OCI-LY7 (cell line): ENCODE measurements around the gene CEP63.

Experiments
- CTCF ChIP-seq: fragments of 200-600 bp; sonication (generic); conservative IDR thresholded peaks from 2 replicates; pipeline ENCODE4 v1.5.1; 2014; ENCODE audit warnings: mild to moderate bottlenecking, antibody characterized with exemption, low read length, moderate library complexity, mixed read lengths
- EZH2phosphoT487 ChIP-seq: fragments of 200-600 bp; sonication (generic); IDR thresholded peaks from 2 replicates; pipeline ENCODE4 v1.6.1; 2018; ENCODE audit warnings: low read depth, borderline replicate concordance, mild to moderate bottlenecking, mixed run types, antibody characterized with exemption, low read length, moderate library complexity, mixed read lengths

DNA sequence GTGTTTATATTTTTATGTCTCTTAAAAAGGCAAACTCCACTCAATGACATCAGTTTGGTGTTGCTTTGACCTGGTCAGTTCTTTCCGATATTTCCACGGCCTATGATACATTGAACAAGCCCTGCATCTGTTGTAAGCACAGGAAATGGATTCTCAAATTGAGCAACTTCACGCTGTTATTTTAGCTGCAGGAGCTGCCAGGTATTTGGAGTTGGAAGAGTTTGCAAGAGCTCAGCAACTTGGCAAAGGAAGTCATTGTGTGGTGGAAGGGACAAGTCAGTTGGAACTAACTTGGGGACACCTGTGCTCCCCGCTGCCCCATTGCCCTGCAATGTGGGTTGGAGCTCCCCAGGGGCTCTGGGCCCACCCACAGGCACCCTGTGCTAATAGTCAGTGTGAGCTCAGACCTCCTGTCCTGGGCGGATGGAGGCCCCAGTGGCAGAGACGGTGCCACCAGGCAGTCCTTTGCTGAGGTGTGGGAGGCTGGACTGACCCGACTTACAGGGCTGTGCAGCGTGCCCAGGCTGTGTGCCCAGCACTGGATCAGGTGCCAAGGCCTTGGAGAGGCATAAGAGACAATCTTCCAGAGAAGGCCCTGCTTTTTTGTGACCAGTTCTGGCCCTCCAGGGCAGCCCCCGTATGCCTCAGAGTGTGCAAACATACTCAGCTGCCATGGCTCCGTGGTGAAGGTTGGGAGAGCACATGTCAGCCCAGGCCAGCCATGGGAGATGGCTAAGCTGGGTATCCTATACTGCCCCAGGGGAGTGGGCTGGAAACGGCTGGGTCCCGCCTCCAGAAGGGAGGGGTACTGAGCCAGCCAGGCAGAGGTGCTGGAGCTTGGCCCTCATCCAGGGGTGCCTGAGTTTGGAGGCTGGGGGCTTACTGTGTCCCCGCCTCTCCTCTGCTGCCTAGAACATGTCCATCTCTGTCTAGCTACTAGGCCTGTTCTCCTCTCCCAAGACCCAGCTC is 121.5 kb downstream of the CEP63 start:
- TF ChIP-seq CTCF (no peak), EZH2phosphoT487 (no peak)
